ENCODE measurements around the gene CSNK1G1. TPM values are rescaled to one million over a fixed set of nuclear protein-coding genes. Genes with fewer than 3 reads are reported as not detected.

Gene CSNK1G1
- 18.8 and 26.3 TPM in 2 replicates for total RNA-seq

GRCh38 chr15:64355944-64356709 is at the start of gene CSNK1G1:
Gene CSNK1G1, minus strand, starts transcription at chr15:64356173. Its CDS starts 55,674 bp downstream, at chr15:64300499.

GRCh38 chr15:64387562-64388168 is 31.7 kb upstream of the CSNK1G1 start, which contains the start of gene TRIP4:
Gene TRIP4, plus strand, starts transcription at chr15:64387836. Its CDS starts 28 bp downstream, at chr15:64387864.

GRCh38 chr15:64381000-64381751 is 25.2 kb upstream of the CSNK1G1 start, which contains the start of gene PCLAF:
Gene PCLAF, minus strand, starts transcription at chr15:64381441. Its CDS starts 70 bp downstream, at chr15:64381371.

DNA sequence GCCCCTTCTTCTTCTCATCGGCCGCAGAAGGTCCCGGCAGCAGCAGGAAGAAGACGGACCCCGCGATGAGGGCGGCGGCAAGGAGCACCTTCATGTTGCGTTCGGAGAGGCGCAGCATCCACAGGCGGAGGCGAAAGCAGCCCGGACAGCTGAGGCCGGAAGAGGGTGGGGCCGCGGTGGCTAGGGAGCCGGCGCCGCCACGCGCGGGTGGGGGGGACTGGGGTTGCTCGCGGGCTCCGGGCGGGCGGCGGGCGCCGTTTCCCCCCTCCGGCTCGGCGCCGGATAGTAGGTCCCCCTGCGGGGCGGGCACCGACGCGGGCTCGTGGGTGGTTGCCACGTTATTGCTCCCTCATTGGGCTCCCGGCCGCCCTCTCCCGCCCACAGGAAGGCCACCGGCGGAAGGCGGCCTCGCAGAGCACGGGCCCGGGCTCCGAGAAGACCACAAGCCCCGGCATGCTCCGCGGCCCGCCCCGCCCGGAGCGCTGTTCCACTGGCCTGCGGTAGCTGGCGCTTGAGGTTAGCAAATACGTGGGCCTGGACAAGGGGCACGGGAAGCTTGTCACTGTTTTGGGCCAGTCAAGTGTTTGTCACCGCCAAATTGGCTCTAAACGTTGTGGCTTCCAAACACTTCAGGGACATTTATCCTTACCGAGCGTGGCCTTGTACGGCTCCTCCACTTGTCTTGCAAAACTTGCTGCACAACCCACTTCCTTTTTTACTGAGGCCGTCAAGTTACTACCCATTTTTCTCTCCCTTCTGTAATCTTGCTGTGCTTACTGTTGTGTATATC is 192.9 kb downstream of the CSNK1G1 start, which contains the start of gene PPIB:
TSS of gene PPIB (minus strand) at position 154 of the 790 bp plus-strand sequence. CDS start at position 118, 36 bp downstream.

GRCh38 chr15:64151727-64152506 is 204.1 kb downstream of the CSNK1G1 start, which contains the start of gene SNX22:
Gene SNX22, plus strand, starts transcription at chr15:64151731. Its CDS starts 45 bp downstream, at chr15:64151776.

Other genes with a start within 250 kb of the CSNK1G1 start
- gene SNX22, start 204.4 kb downstream of the CSNK1G1 start, total RNA-seq, result 0.65 and 0.76 TPM in 2 replicates
- gene PPIB, start 193.2 kb downstream of the CSNK1G1 start, total RNA-seq, result 1,190 and 4,497 TPM in 2 replicates
- 28.9 and 39.2 TPM in 2 replicates for gene PCLAF, start 25.3 kb upstream of the CSNK1G1 start, total RNA-seq
- gene TRIP4, start 31.7 kb upstream of the CSNK1G1 start, total RNA-seq, result 11.0 and 14.0 TPM in 2 replicates
- 15.9 and 21.7 TPM in 2 replicates for gene ZNF609, start 104.4 kb upstream of the CSNK1G1 start, total RNA-seq

Data from epithelial cell of umbilical artery (primary cell).